HG03558 (cell line): ENCODE results near the gene TOMM40.
"Not testable (repeated sequence)": the region's sequence is repeated elsewhere in the genome, so short reads cannot be mapped to it uniquely, and the experiment has no call there.

Experiments
- ATAC-seq: cut with Tn5 transposase; IDR thresholded peaks from one replicate; pipeline ENCODE4 v1.9.1; 2021; ENCODE audit warnings: moderate number of reproducible peaks; ENCODE audit not compliant: unreplicated experiment; ENCODE audit errors: extremely low read depth

TOMM40 gene

DNA sequence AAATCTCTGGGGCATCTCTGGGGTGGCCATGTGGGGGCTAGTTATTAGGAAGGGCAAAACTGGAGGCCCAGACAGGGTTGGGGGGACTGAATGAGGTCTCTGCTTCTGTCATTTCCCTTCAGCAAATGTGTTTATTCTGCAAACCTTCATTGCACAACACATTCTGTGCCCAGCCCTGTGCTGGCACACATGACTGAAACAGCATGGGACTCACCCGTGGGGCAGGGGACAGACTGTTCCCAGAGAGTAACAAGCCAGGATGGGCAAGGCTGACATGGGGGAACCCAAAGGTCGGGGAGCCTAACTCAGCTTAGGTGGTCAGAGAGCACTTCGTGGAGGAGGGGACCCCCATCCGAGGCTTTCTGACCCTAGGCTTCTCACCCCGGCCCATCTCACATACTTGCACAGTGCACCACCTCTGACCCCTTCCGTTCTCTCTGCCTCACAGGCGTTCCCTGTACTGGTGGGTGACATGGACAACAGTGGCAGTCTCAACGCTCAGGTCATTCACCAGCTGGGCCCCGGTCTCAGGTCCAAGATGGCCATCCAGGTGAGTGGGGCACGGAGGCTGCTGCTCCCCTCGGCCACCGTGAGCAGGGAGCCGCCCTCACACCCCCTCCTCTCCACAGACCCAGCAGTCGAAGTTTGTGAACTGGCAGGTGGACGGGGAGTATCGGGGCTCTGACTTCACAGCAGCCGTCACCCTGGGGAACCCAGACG is 2.4 kb downstream of the TOMM40 start:
- no peak for ATAC-seq

DNA sequence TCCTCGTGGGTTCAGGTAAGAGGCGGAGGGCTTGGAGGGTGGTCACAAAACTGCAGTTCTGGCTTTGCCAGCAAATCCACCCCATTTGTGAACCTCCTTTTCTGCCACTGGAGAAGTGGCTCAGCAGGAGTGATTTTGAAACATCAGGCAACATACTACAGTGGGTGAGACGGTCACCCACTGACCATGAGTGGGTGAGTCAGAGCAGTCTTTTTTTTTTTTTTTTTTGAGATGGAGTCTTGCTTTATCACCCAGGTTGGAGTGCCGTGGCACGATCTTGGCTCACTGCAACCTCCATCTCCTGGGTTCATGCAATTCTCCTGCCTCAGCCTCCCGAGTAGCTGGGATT is 3.0 kb downstream of the TOMM40 start:
- no peak for ATAC-seq

DNA sequence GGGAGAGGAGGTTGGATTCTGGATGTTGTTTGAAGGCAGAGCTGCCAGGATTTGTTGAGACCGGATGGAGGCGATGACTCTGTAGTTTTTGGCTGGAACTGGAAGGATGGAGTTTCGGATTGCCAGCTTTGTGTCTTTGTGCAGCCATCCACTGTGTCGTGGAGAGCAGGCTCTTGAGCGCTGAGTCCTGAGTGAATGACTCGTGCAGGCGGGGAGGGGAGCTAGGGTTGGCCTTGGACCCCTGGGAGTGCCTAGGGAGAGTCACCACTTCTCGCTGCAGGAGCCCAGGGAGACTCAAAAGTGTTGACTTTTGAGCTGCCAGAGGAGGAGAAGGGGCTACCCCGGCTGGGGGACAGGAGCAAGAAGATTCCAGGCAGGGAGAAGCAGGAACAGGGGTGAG is 3.9 kb downstream of the TOMM40 start:
- no peak for ATAC-seq

DNA sequence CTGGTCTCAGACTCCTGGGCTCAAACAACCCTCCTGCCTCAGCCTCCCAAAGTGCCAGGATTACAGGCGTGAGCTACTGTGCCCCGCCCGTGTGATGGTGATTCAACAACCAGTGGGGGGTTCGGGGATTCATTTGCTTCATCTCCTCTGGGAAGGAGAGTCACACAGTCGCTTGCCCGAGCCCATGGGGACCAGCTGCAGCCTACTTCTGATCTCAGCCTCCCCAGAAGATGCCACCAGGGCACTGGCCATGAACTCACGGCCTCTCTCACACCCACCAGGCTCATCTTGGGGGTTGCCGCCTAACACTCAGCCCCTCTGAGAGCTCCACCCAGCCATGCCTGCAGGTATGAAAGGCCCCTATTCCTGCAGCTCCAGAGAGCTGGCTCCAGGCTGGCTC is 6.8 kb downstream of the TOMM40 start:
- no peak for ATAC-seq

DNA sequence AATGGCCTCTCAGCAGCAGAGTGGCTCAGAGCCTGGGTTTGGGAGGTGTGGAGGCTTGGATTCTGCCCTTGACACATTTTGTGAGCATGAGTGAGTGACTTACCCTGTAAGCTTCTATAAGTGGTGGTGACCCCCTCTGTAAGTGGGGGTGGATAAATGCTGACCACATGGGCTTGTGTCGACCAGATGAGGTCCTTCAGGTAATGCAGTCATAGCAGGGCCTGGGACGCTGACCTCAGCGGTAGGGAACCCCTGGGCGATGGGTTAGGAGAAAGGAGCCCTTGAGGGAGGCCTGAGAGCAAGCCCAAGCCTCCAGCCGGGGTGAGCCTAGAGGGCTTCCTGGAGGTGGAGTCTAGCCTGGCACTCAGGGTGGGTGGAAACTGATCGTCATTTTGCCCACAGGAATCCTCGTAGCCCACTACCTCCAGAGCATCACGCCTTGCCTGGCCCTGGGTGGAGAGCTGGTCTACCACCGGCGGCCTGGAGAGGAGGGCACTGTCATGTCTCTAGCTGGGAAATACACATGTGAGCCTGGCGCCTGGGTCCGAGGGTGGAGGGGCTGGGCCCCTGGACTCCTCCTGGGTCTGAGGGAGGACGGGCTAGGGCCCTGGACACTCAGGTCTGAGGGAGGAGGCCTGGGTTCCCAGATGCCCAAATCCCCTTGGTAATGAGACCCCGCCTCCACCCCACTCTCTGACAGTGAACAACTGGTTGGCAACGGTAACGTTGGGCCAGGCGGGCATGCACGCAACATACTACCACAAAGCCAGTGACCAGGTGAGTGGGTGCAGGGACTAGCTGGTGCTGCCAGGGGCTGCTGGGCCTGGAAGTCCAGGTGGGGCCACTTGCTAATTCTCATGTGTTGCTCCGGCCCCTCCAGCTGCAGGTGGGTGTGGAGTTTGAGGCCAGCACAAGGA is 9.5 kb downstream of the TOMM40 start:
- no peak for ATAC-seq

DNA sequence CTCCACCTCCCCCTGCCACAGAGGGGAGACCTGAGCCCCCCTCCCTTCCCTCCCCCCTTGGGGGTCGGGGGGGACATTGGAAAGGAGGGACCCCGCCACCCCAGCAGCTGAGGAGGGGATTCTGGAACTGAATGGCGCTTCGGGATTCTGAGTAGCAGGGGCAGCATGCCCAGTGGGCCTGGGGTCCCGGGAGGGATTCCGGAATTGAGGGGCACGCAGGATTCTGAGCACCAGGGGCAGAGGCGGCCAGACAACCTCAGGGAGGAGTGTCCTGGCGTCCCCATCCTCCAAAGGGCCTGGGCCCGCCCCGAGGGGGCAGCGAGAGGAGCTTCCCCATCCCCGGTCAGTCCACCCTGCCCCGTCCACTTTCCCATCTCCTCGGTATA is 12.2 kb downstream of the TOMM40 start:
- ATAC-seq: no peak

DNA sequence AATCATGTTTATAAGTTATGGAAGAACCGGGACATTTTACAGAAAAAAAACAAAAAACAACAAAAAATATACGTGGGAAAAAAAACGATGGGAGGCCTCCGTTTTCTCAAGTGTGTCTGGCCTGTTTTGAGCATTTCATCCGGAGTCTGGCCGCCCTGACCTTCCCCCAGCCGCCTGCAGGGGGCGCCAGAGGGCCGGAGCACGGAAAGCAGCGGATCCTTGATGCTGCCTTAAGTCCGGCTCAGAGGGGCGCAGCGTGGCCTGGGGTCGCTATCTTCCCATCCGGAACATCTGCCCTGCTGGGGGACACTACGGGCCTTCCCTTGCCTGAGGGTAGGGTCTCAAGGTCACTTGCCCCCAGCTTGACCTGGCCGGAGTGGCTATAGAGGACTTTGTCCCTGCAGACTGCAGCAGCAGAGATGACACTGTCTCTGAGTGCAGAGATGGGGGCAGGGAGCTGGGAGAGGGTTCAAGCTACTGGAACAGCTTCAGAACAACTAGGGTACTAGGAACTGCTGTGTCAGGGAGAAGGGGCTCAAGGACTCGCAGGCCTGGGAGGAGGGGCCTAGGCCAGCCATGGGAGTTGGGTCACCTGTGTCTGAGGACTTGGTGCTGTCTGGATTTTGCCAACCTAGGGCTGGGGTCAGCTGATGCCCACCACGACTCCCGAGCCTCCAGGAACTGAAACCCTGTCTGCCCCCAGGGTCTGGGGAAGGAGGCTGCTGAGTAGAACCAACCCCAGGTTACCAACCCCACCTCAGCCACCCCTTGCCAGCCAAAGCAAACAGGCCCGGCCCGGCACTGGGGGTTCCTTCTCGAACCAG is 12.8 kb downstream of the TOMM40 start:
- no peak for ATAC-seq

DNA sequence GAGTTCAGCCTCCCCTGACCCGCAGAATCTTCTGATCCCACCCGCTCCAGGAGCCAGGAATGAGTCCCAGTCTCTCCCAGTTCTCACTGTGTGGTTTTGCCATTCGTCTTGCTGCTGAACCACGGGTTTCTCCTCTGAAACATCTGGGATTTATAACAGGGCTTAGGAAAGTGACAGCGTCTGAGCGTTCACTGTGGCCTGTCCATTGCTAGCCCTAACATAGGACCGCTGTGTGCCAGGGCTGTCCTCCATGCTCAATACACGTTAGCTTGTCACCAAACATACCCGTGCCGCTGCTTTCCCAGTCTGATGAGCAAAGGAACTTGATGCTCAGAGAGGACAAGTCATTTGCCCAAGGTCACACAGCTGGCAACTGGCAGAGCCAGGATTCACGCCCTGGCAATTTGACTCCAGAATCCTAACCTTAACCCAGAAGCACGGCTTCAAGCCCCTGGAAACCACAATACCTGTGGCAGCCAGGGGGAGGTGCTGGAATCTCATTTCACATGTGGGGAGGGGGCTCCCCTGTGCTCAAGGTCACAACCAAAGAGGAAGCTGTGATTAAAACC is 13.5 kb downstream of the TOMM40 start:
- ATAC-seq: no peak

DNA sequence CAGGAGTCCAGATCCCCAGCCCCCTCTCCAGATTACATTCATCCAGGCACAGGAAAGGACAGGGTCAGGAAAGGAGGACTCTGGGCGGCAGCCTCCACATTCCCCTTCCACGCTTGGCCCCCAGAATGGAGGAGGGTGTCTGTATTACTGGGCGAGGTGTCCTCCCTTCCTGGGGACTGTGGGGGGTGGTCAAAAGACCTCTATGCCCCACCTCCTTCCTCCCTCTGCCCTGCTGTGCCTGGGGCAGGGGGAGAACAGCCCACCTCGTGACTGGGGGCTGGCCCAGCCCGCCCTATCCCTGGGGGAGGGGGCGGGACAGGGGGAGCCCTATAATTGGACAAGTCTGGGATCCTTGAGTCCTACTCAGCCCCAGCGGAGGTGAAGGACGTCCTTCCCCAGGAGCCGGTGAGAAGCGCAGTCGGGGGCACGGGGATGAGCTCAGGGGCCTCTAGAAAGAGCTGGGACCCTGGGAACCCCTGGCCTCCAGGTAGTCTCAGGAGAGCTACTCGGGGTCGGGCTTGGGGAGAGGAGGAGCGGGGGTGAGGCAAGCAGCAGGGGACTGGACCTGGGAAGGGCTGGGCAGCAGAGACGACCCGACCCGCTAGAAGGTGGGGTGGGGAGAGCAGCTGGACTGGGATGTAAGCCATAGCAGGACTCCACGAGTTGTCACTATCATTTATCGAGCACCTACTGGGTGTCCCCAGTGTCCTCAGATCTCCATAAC is 14.5 kb downstream of the TOMM40 start, which contains the start of gene APOE:
TSS of gene APOE (plus strand) at position 360 of the 724 bp plus-strand sequence. CDS start 829 bp downstream, outside the sequence.
- ATAC-seq: no peak

DNA sequence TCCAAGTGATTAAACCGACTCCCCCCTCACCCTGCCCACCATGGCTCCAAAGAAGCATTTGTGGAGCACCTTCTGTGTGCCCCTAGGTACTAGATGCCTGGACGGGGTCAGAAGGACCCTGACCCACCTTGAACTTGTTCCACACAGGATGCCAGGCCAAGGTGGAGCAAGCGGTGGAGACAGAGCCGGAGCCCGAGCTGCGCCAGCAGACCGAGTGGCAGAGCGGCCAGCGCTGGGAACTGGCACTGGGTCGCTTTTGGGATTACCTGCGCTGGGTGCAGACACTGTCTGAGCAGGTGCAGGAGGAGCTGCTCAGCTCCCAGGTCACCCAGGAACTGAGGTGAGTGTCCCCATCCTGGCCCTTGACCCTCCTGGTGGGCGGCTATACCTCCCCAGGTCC is 16.6 kb downstream of the TOMM40 start:
- no peak for ATAC-seq

DNA sequence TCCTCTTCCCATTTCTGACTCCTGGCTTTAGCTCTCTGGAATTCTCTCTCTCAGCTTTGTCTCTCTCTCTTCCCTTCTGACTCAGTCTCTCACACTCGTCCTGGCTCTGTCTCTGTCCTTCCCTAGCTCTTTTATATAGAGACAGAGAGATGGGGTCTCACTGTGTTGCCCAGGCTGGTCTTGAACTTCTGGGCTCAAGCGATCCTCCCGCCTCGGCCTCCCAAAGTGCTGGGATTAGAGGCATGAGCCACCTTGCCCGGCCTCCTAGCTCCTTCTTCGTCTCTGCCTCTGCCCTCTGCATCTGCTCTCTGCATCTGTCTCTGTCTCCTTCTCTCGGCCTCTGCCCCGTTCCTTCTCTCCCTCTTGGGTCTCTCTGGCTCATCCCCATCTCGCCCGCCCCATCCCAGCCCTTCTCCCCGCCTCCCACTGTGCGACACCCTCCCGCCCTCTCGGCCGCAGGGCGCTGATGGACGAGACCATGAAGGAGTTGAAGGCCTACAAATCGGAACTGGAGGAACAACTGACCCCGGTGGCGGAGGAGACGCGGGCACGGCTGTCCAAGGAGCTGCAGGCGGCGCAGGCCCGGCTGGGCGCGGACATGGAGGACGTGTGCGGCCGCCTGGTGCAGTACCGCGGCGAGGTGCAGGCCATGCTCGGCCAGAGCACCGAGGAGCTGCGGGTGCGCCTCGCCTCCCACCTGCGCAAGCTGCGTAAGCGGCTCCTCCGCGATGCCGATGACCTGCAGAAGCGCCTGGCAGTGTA is 17.2 kb downstream of the TOMM40 start:
- no peak for ATAC-seq

DNA sequence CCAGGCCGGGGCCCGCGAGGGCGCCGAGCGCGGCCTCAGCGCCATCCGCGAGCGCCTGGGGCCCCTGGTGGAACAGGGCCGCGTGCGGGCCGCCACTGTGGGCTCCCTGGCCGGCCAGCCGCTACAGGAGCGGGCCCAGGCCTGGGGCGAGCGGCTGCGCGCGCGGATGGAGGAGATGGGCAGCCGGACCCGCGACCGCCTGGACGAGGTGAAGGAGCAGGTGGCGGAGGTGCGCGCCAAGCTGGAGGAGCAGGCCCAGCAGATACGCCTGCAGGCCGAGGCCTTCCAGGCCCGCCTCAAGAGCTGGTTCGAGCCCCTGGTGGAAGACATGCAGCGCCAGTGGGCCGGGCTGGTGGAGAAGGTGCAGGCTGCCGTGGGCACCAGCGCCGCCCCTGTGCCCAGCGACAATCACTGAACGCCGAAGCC is 17.8 kb downstream of the TOMM40 start:
- no peak for ATAC-seq

DNA sequence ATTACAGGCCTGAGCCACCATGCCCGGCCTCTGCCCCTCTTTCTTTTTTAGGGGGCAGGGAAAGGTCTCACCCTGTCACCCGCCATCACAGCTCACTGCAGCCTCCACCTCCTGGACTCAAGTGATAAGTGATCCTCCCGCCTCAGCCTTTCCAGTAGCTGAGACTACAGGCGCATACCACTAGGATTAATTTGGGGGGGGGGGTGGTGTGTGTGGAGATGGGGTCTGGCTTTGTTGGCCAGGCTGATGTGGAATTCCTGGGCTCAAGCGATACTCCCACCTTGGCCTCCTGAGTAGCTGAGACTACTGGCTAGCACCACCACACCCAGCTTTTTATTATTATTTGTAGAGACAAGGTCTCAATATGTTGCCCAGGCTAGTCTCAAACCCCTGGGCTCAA is 18.7 kb downstream of the TOMM40 start:
- ATAC-seq: no peak

DNA sequence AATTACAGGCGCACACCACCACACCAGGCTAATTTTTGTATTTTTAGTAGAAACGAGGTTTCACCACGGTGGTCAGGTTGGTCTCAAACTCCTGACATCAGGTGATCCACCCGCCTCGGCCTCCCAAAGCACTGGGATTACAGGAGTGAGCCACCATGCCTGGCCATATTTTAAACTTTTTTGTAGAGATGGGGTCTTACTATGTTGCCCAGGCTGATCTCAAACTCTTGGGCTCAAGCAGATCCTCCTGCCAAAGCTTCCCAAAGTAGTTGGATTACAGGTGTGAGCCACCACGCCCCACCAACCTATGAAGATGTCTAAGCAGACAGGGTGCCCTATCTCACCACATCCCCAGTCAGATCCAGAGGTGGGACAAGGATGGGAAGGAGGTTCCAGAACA is 20.8 kb downstream of the TOMM40 start:
- ATAC-seq: not testable (repeated sequence)

DNA sequence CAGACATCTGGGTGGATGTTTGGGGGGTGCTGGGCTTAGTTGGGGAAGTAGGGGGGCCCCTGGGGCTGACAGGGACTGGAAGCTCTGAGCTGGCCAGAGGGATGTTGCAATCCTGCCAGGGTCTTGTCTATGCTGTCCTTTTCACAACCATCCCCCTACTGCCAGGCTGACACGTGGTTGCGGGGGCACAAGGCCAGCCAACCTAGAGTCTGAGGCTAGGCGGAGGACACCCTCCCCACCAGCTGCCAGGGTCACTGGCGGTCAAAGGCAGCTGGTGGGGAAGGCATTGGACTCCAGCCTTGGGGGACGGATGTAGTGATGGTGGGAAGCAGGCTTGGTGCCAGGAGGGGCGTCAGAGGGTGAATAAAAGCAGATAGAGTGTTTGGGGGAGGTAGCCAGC is 21.8 kb downstream of the TOMM40 start:
- no peak for ATAC-seq

DNA sequence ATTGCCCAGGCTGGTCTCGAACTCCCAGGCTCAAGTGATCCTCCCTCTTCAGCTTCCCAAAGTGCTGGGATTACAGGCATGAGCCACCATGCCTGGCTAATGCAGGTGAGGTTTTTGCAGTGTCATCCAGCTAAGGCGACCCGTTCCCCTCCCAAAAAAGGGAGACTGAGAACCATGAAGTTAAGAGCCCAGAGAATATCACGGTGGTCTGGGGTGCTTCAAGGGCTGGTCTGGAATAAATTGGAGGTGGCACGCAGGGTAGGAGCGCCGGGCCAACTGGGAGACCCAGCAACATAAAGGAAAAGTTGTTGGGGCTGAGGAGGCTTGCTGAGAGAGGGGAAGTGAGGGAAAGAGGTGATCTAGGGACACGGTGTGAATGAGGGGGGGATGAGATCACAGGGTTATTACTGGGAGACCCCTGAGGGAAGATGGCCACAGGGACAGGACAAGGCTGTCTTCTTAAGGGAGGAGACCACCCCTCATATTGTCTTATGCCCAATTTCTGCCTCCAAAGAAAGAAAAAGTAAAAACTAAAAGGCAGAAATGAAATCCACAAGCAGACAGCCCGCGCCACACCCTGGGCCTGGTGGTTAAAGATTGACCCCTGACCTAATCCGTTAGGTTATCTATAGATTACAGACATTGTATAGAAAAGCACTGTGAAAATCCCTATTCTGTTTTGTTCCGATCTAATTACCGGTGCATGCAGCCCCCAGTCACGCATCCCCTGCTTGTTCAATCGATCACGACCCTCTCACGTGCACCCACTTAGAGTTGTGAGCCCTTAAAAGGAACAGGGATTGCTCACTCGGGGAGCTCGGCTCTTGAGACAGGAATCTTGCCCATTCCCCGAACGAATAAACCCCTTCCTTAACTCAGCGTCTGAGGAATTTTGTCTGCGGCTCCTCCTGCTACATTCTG is 22.7 kb downstream of the TOMM40 start:
- ATAC-seq: not testable (repeated sequence)

DNA sequence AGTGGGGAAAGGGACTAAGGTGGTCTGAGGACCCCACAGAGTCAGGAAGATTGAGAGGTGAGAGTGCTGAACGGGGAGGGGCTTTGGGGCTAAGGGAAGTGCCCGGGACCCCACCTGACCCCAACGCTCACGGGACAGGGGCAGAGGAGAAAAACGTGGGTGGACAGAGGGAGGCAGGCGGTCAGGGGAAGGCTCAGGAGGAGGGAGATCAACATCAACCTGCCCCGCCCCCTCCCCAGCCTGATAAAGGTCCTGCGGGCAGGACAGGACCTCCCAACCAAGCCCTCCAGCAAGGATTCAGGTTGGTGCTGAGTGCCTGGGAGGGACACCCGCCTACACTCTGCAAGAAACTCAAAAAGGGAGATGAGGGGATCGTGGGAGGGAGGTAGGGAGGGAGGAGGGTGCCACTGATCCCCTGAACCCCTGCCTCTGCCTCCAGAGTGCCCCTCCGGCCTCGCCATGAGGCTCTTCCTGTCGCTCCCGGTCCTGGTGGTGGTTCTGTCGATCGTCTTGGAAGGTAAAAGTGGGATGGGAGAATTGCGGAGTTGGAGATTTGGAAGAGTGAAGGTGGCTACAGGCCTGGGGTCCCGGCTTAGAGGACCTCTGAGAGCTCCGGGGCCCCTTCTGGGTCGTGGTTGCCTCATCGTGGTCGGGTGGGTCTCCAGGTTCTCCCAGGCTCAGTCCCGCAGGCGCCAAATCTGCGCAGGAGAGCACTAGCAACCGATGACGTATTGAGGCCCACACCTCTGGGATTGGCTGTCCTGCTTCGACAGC is 23.6 kb downstream of the TOMM40 start, which contains the start of gene APOC1:
TSS of gene APOC1 (plus strand) at position 176 of the 774 bp plus-strand sequence. CDS start at position 460, 284 bp downstream.
- ATAC-seq: not testable (repeated sequence)
